Skeletal muscle tissue (tissue), 4 donors: Measurements from ENCODE around the gene PARD3B. TPM values are rescaled to one million over a fixed set of nuclear protein-coding genes. Genes with fewer than 3 reads are reported as not detected.

ENCODE experiments used
- H3K27ac ChIP-seq: one replicate; pipeline ENCODE4 v1.7.0; 2013; ENCODE audit warnings: mild to moderate bottlenecking, low read depth, low read length, inconsistent platforms
- H3K27me3 ChIP-seq, 3 donors: one replicate each; pipeline ENCODE4 v1.7.0; 2013; ENCODE audit warnings: low read length in 3 of 3; ENCODE audit not compliant: control insufficient read depth in 3 of 3, insufficient read depth in 3 of 3
- H3K36me3 ChIP-seq, 3 donors: one replicate each; pipeline ENCODE4 v1.7.0; 2013; ENCODE audit warnings: low read length in 3 of 3; ENCODE audit not compliant: control insufficient read depth in 3 of 3, insufficient read depth in 3 of 3
- H3K4me1 ChIP-seq, 3 donors: one replicate each; pipeline ENCODE4 v1.7.0; 2013; ENCODE audit warnings: low read length in 3 of 3, mild to moderate bottlenecking in 3 of 3; ENCODE audit not compliant: control insufficient read depth in 3 of 3, insufficient read depth in 3 of 3
- H3K4me3 ChIP-seq, 3 donors: one replicate each; pipeline ENCODE4 v1.7.0; 2013; ENCODE audit warnings: low read length in 3 of 3
- H3K9ac ChIP-seq, 3 donors: one replicate each; pipeline ENCODE4 v1.7.0; 2013; ENCODE audit warnings: low read length in 3 of 3, mild to moderate bottlenecking in 3 of 3, moderate library complexity in 2 of 3, low read depth in 1 of 3
- H3K9me3 ChIP-seq, 3 donors: one replicate each; pipeline ENCODE4 v1.7.0; 2013; ENCODE audit warnings: low read length in 3 of 3; ENCODE audit not compliant: control insufficient read depth in 3 of 3
- total RNA-seq: library from RNA; depleted of rRNA; stranded (reverse); fragments of >200 nt; gene quantifications from one replicate; pipeline ENCODE4 v1.2.3, GENCODE V29; 2014
- donor health status: Osteomylitis.

The PARD3B gene
- total RNA-seq, 1 donor from 2014 or later: 19.8 TPM

- Histone ChIP-seq H3K36me3 (no peaks in the 10 kb centered on the region), H3K4me3 (no peak overlapping the region), H3K9ac (no peak overlapping the region), H3K4me1 (peaks cover 0 to 3% (median 2%) of the 10 kb centered on the region in 3 donors), H3K27ac (no peak overlapping the region), H3K27me3 (no peaks in the 10 kb centered on the region), H3K9me3 (no peaks in the 10 kb centered on the region)
Observed at GRCh38 chr2:204570421-204570820, 25.1 kb downstream of the PARD3B start.

DNA sequence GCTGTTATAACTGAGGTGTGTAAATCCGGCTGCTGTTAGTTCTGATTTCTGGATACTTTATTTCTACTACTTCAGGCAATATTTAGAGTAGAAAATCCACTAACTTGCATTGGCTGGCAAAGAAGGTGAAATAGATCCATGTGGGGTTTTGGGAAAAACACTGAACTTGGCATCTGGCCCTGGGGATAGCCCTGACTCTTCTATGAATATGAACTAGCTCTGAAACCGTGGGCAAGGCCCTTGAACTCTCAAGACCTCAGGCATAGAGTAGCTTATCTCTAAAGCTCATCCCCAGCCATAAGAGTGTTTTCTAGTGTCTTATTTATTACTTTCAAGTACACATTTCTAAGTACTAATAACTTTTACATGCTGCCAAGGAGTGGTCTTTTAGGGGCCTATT lies 25.8 kb downstream of the PARD3B start:
- Histone ChIP-seq H3K27me3 (no peaks in the 10 kb centered on the region), H3K4me3 (no peak overlapping the region), H3K9ac (no peak overlapping the region), H3K27ac (no peak overlapping the region), H3K9me3 (no peaks in the 10 kb centered on the region), H3K4me1 (peaks cover 0 to 3% (median 2%) of the 10 kb centered on the region in 3 donors), H3K36me3 (no peaks in the 10 kb centered on the region)

DNA sequence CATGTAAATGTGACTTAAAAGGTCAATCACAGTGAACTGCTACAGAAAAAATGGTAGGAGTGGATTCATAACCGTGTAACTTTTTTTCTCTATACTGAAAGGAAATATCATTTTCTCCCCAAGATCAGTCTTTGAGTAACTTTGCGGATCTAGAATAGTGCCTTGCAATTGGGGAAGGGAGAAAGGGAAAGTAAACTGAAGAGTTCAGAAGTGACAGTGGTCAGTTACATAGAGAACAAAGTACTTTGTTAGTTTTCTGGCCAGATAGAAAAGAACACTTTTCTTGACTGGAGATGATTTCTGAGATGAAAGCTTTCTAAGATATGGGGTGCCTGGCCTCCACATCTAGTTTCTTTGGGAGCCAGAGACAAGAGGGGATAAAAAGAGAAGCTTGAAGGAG lies 26.6 kb downstream of the PARD3B start:
- Histone ChIP-seq H3K4me1 (peaks cover 0 to 3% (median 2%) of the 10 kb centered on the region in 3 donors), H3K36me3 (no peaks in the 10 kb centered on the region), H3K9ac (no peak overlapping the region), H3K27me3 (no peaks in the 10 kb centered on the region), H3K9me3 (no peaks in the 10 kb centered on the region), H3K4me3 (no peak overlapping the region), H3K27ac (no peak overlapping the region)

GRCh38 chr2:204573221-204573620 lies 27.9 kb downstream of the PARD3B start:
- no peak overlapping the region for H3K4me3 ChIP-seq
- no peak overlapping the region for H3K9ac ChIP-seq
- H3K27me3 ChIP-seq: no peaks in the 10 kb centered on the region
- H3K36me3 ChIP-seq: no peaks in the 10 kb centered on the region
- H3K9me3 ChIP-seq: no peaks in the 10 kb centered on the region
- peaks cover 0 to 3% (median 2%) of the 10 kb centered on the region in 3 donors for H3K4me1 ChIP-seq
- no peak overlapping the region for H3K27ac ChIP-seq

DNA sequence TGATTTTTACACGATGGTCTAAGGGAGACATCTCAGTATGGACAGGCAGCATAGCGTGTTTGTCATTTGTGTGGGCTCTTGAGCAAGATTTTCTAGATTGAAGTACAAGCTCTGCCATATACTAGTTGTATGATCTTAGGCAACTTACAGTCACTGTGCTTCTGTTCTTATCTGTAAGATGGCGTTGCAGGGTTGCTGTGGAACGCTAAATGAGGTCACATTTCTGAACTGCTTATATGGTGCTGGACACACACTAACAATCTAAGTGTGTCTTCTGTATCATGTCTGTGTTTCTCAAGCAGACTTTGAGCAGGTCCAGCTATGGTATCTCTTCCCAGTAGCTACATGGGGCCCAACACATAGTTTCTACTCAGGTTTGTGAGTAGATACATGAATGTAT lies 29.2 kb downstream of the PARD3B start:
- H3K36me3 ChIP-seq: no peaks in the 10 kb centered on the region

GRCh38 chr2:204575463-204575862 lies 30.2 kb downstream of the PARD3B start:
- Histone ChIP-seq H3K4me3 (no peak overlapping the region), H3K36me3 (no peaks in the 10 kb centered on the region), H3K4me1 (peaks cover 0 to 2% (median 0%) of the 10 kb centered on the region in 3 donors), H3K9me3 (no peaks in the 10 kb centered on the region), H3K27me3 (no peaks in the 10 kb centered on the region), H3K27ac (no peak overlapping the region), H3K9ac (no peak overlapping the region)

More for the DNA sequence above, 29.2 kb downstream of the PARD3B start:
- Histone ChIP-seq H3K9me3 (no peaks in the 10 kb centered on the region), H3K4me1 (peaks cover 0 to 3% (median 2%) of the 10 kb centered on the region in 3 donors), H3K4me3 (no peak overlapping the region), H3K9ac (no peak overlapping the region), H3K27me3 (no peaks in the 10 kb centered on the region), H3K27ac (no peak overlapping the region)

DNA sequence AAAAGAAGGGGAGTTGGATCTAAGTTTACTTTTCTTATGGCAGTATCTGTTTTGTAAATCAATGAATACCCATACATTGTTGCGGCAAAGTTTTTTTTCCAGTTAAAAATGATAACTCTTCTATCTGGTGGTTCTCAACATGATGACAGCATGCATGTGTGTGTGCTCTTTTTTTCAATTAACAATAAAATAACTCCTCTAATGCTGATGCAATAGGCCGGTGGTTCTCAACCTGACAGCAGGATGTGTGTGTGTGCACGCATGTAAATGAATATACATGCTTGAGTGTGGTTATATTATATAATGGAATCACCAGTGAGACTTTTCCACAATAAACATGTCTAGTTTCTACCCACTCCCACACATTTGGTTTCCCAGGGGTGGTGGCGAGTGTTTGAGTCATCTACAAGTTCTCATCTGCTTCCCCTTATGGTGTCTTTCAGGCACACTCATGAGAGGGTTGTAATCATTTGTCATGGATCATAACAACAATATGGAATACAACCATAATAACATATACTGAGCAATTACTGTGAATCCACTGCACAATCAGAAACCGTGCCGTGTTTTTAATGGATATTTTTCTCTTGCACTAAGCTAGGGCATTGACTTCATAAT lies 31.2 kb downstream of the PARD3B start:
- H3K27ac ChIP-seq: no peak overlapping the region
- H3K27me3 ChIP-seq: no peaks in the 10 kb centered on the region
- no peak overlapping the region for H3K4me3 ChIP-seq
- H3K4me1 ChIP-seq: peaks cover 0 to 2% (median 0%) of the 10 kb centered on the region in 3 donors
- no peaks in the 10 kb centered on the region for H3K9me3 ChIP-seq
- H3K36me3 ChIP-seq: no peaks in the 10 kb centered on the region
- no peak overlapping the region for H3K9ac ChIP-seq

DNA sequence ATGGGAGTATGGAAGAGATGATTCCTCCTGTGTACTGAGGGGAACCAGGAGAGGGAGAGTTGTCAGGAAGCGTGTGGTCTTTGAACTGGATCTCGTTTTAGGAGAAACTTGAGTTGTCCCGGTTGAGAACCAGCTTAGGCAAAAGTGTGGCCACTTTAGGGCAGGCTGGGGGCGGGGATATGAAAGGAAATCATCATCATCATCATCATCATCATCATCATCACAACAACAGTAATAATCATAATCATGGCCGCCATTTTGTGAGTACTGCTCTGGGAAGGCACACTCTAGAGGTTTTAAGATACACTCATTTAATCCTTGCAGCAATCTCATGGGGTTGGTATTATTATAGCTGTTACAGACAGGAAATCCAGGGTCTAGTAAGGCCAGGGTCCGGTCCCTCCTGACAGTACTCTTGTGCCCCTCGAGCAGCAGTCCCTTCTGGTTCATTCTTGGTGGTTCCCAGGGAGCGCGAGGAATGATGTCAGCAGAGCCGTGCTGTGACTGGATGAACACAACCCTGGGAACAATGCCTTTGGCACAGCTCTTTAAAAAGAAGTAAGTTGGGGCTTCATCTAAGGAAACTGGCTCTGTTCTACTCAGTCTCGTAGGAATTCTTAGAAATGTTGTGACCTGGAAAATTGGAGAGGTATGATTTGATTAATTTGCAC lies 33.8 kb downstream of the PARD3B start:
- Histone ChIP-seq H3K9me3 (no peaks in the 10 kb centered on the region), H3K4me3 (no peak overlapping the region), H3K9ac (no peak overlapping the region), H3K27me3 (no peaks in the 10 kb centered on the region), H3K27ac (no peak overlapping the region), H3K4me1 (no peaks in the 10 kb centered on the region), H3K36me3 (no peaks in the 10 kb centered on the region)

GRCh38 chr2:204581946-204582345 lies 36.7 kb downstream of the PARD3B start:
- no peaks in the 10 kb centered on the region for H3K9me3 ChIP-seq
- H3K27me3 ChIP-seq: no peaks in the 10 kb centered on the region
- H3K27ac ChIP-seq: no peak overlapping the region
- H3K4me3 ChIP-seq: no peak overlapping the region
- H3K36me3 ChIP-seq: no peaks in the 10 kb centered on the region
- no peaks in the 10 kb centered on the region for H3K4me1 ChIP-seq
- H3K9ac ChIP-seq: no peak overlapping the region

- no peaks in the 10 kb centered on the region for H3K4me1 ChIP-seq
- no peaks in the 10 kb centered on the region for H3K36me3 ChIP-seq
- H3K27ac ChIP-seq: no peak overlapping the region
- no peak overlapping the region for H3K9ac ChIP-seq
- no peaks in the 10 kb centered on the region for H3K27me3 ChIP-seq
- H3K4me3 ChIP-seq: no peak overlapping the region
- no peaks in the 10 kb centered on the region for H3K9me3 ChIP-seq
Observed at GRCh38 chr2:204583773-204584172, 38.5 kb downstream of the PARD3B start.
